HepG2 (cell line): ENCODE data around the gene RHBDF2. TPM values are rescaled to one million over a fixed set of nuclear protein-coding genes. Genes with fewer than 3 reads are reported as not detected.
A peak's percentile ranks its signal among the peaks of the same experiment; 100 is the strongest.

ENCODE experiments used
- ATM ChIP-seq: fragments of 450-650 bp; IDR thresholded peaks from 2 replicates; pipeline ENCODE4 v1.7.1; 2017; ENCODE audit warnings: mild to moderate bottlenecking, borderline replicate concordance
- BRCA1 ChIP-seq: sonication (generic); formaldehyde crosslinking; IDR thresholded peaks from 2 replicates; pipeline ENCODE4 v1.4.0; 2020; ENCODE audit warnings: missing genetic modification reagents
- CENPX ChIP-seq: sonication (generic); formaldehyde crosslinking; IDR thresholded peaks from 2 replicates; pipeline ENCODE4 v1.9.0; 2021; ENCODE audit warnings: mild to moderate bottlenecking, missing genetic modification reagents, moderate library complexity
- ETV6 ChIP-seq: sonication (generic); formaldehyde crosslinking; conservative IDR thresholded peaks from 2 replicates; pipeline ENCODE4 v1.4.0; 2020; ENCODE audit warnings: missing genetic modification reagents
- GABPA ChIP-seq, 2 experiments: IDR thresholded peaks; 2 replicates each; pipeline ENCODE4 v1.6.1; 2011 to 2016; ENCODE audit warnings: low read depth in 2 of 2, low read length in 1 of 2, missing biosample characterization in 1 of 2, missing genetic modification characterization in 1 of 2
- KDM5B ChIP-seq: sonication (generic); formaldehyde crosslinking; IDR thresholded peaks from 2 replicates; pipeline ENCODE4 v1.4.0; 2020; ENCODE audit warnings: missing genetic modification reagents, mild to moderate bottlenecking, borderline replicate concordance
- KMT2B ChIP-seq: IDR thresholded peaks from 2 replicates; pipeline ENCODE4 v1.6.1; 2016; ENCODE audit warnings: missing genetic modification reagents, missing compliant biosample characterization
- NFYC ChIP-seq: IDR thresholded peaks from 2 replicates; pipeline ENCODE4 v1.6.1; 2016; ENCODE audit warnings: missing genetic modification reagents, missing compliant biosample characterization
- NR2F1 ChIP-seq, 2 experiments: fragments of 450-650 bp in 1 of 2; formaldehyde crosslinking in 1 of 2; IDR thresholded peaks; 2 replicates each; pipeline versions ENCODE4 v1.5.0 to v1.6.1; 2016 to 2020; ENCODE audit warnings: mild to moderate bottlenecking in 1 of 2, missing compliant biosample characterization in 1 of 2, missing genetic modification reagents in 1 of 2, moderate library complexity in 1 of 2
- RAD51 ChIP-seq: fragments of 450-650 bp; IDR thresholded peaks from 2 replicates; pipeline ENCODE4 v1.6.1; 2016; ENCODE audit warnings: borderline replicate concordance
- SYNCRIP ChIP-seq: fragments of 200-400 bp; formaldehyde crosslinking; IDR thresholded peaks from 2 replicates; pipeline ENCODE4 v1.6.1; 2018; ENCODE audit warnings: mild to moderate bottlenecking, low read depth, low read length; ENCODE audit not compliant: insufficient read depth
- TRIM22 ChIP-seq: fragments of 450-650 bp; IDR thresholded peaks from 2 replicates; pipeline ENCODE4 v1.6.1; 2017
- ZFP1 ChIP-seq: IDR thresholded peaks from 2 replicates; pipeline ENCODE4 v1.6.1; 2016
- ZNF549 ChIP-seq: sonication (generic); formaldehyde crosslinking; IDR thresholded peaks from 2 replicates; pipeline ENCODE4 v1.5.0; 2020; ENCODE audit warnings: missing genetic modification reagents
- ZNF629 ChIP-seq: sonication (generic); formaldehyde crosslinking; conservative IDR thresholded peaks from 2 replicates; pipeline ENCODE4 v1.5.0; 2020; ENCODE audit warnings: missing genetic modification reagents
- ZNF670 ChIP-seq: sonication (generic); formaldehyde crosslinking; IDR thresholded peaks from 2 replicates; pipeline ENCODE4 v1.8.0; 2022; ENCODE audit warnings: mild to moderate bottlenecking, missing genetic modification reagents, borderline replicate concordance
- ZXDC ChIP-seq: sonication (generic); formaldehyde crosslinking; IDR thresholded peaks from 2 replicates; pipeline ENCODE4 v1.5.0; 2020; ENCODE audit warnings: mild to moderate bottlenecking, missing genetic modification reagents
- polyA plus RNA-seq, 8 experiments: library from polyadenylated mRNA; depleted of rRNA in 3 of 8; stranded (reverse) in 7 of 8; unstranded in 1 of 8; fragments of >200 nt; fragmentation: Illumina TruSeq in 4 of 8; extraction: Trizol in 4 of 8; gene quantifications; 2 replicates each; pipeline versions ENCODE4 v1.2.1 to v1.2.3, GENCODE V29; 2011 to 2016; ENCODE audit warnings: low read depth in 4 of 8, missing spikeins in 1 of 8, mixed read lengths in 1 of 8; ENCODE audit not compliant: insufficient read depth in 1 of 8
- total RNA-seq, 5 experiments: library from RNA; depleted of rRNA; stranded (reverse); fragments of >200 nt; fragmentation: Illumina TruSeq; extraction: Trizol; gene quantifications; 2 replicates each; pipeline ENCODE4 v1.2.3, GENCODE V29; 2016; ENCODE audit warnings: low read depth in 1 of 5
- TF ChIP-seq, protein P1 (sequence below): sonication (generic); formaldehyde crosslinking; IDR thresholded peaks from 2 replicates; pipeline ENCODE4 v1.9.0; 2021; ENCODE audit warnings: missing genetic modification reagents, borderline replicate concordance
- TF ChIP-seq, protein P2 (sequence below): sonication (generic); formaldehyde crosslinking; IDR thresholded peaks from 2 replicates; pipeline ENCODE4 v1.8.1; 2023; ENCODE audit warnings: mild to moderate bottlenecking, moderate library complexity, missing genetic modification reagents
- TF ChIP-seq, protein P3 (sequence below): sonication (generic); formaldehyde crosslinking; IDR thresholded peaks from 2 replicates; pipeline ENCODE4 v1.5.1; 2020; ENCODE audit warnings: missing genetic modification reagents, mild to moderate bottlenecking, borderline replicate concordance

RHBDF2 gene
- total and polyA plus RNA-seq, 2 of the 13 experiments (the other 11 are each of a cell fraction or from before 2014, with no cell fraction given), result 7.8 to 24.2 TPM

DNA sequence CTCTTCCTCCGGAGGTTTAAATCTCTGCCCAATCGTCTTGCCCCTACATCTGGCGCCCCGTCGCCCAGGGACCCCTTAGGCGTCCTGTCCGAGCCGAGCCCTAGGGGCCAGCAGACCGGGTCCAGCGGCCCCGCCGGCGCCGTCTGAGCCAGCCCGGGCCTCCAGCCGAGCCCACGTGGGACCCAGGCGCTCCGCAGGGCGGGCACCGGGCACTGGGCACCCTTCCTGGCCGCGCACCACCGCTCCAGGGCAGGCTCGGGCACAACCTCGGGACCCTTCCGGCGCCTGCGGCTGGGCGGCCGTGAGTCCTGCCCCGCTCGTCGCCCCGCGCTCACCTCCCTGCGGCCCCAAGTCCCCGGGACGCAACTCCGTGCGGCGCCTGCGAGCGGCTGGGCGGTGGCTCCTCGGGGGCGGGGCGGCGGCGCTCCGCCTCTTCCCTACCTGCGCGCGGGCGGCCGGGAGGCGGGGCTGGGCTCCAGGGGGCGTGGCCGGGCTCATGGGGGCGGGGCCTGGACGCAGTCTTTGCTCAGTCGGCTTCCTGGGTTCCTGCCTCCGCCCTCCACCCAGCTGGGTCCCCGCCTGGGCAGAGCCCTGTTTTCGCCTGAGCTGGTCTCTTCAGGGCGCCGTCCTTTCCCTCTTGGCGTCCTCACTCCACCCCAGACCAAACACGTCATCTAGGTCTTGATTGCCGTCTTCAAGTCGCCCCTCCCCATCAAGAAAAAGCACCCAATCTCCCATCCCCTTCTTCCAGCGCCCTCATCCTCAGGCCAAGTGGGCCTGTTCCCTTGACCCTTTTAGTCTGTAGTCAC, at the start of gene RHBDF2 (continued):
- no peak for TF ChIP-seq ZNF549 (CRISPR knock-in tag)
- no peak for TF ChIP-seq GABPA (IDR thresholded peaks at IDR 0.05; ENCODE audit: low read depth, low read length)
- no peak for TF ChIP-seq GABPA (CRISPR knock-in tag; IDR thresholded peaks at IDR 0.05; ENCODE audit: low read depth)
- peak; percentile 52 for TF ChIP-seq KDM5B (CRISPR knock-in tag)
- TF ChIP-seq CENPX (CRISPR knock-in tag), result no peak
- no peak for TF ChIP-seq ATM
- TF ChIP-seq BRCA1 (CRISPR knock-in tag), result no peak
- TF ChIP-seq, protein P1, sequence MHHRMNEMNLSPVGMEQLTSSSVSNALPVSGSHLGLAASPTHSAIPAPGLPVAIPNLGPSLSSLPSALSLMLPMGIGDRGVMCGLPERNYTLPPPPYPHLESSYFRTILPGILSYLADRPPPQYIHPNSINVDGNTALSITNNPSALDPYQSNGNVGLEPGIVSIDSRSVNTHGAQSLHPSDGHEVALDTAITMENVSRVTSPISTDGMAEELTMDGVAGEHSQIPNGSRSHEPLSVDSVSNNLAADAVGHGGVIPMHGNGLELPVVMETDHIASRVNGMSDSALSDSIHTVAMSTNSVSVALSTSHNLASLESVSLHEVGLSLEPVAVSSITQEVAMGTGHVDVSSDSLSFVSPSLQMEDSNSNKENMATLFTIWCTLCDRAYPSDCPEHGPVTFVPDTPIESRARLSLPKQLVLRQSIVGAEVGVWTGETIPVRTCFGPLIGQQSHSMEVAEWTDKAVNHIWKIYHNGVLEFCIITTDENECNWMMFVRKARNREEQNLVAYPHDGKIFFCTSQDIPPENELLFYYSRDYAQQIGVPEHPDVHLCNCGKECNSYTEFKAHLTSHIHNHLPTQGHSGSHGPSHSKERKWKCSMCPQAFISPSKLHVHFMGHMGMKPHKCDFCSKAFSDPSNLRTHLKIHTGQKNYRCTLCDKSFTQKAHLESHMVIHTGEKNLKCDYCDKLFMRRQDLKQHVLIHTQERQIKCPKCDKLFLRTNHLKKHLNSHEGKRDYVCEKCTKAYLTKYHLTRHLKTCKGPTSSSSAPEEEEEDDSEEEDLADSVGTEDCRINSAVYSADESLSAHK (CRISPR knock-in tag), result 0 out of 2 replicates have a peak, but pooled peaks have one; percentile 62
- TF ChIP-seq NR2F1 (CRISPR knock-in tag; IDR thresholded peaks at IDR 0.05), result no peak
- 0 out of 2 replicates have a peak, but pooled peaks have one; percentile 41 for TF ChIP-seq ETV6 (CRISPR knock-in tag)
- TF ChIP-seq, protein P2, sequence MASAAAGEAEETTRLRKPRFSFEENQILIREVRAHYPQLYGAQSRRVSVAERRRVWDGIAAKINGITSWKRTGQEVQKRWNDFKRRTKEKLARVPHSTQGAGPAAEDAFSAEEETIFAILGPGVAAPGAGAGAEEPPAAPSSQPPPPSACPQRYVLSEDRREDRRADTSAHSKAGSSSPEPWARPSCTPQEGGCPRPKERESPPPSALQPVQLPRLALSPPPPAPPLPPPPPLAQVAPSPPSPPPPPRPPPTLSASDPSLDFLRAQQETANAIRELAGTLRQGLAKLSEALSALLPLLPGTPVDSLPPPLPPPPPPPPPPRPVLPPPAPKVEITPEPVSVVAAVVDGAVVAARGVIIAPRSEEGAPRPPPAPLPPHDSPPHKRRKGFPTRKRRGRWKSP (CRISPR knock-in tag), result peak; percentile 71; the same call in 1 of the 2 replicates
- peak; percentile 84; the same call in 1 of the 2 replicates for TF ChIP-seq ZNF670 (CRISPR knock-in tag)
- no peak for TF ChIP-seq ZFP1 (CRISPR knock-in tag)
- TF ChIP-seq, protein P3, sequence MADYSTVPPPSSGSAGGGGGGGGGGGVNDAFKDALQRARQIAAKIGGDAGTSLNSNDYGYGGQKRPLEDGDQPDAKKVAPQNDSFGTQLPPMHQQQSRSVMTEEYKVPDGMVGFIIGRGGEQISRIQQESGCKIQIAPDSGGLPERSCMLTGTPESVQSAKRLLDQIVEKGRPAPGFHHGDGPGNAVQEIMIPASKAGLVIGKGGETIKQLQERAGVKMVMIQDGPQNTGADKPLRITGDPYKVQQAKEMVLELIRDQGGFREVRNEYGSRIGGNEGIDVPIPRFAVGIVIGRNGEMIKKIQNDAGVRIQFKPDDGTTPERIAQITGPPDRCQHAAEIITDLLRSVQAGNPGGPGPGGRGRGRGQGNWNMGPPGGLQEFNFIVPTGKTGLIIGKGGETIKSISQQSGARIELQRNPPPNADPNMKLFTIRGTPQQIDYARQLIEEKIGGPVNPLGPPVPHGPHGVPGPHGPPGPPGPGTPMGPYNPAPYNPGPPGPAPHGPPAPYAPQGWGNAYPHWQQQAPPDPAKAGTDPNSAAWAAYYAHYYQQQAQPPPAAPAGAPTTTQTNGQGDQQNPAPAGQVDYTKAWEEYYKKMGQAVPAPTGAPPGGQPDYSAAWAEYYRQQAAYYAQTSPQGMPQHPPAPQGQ (CRISPR knock-in tag), result no peak
- no peak for TF ChIP-seq RAD51
- no peak for TF ChIP-seq SYNCRIP
- no peak for TF ChIP-seq NFYC (CRISPR knock-in tag)
- no peak for TF ChIP-seq ZNF629 (CRISPR knock-in tag)
- no peak for TF ChIP-seq KMT2B (CRISPR knock-in tag)
- no peak; the same call in 1 of the 2 replicates for TF ChIP-seq ZXDC (CRISPR knock-in tag)
- TF ChIP-seq TRIM22, result no peak
